Measurements from ENCODE around the gene CACNG8. TPM values are rescaled to one million over a fixed set of nuclear protein-coding genes. Genes with fewer than 3 reads are reported as not detected.

CACNG8 gene
- polyA plus RNA-seq, 1 of the 3 experiments (the other 2 are of a cell fraction) = 1.3 TPM

GRCh38 chr19:53936029-53936428 lies 26.7 kb upstream of the CACNG8 start:
- Histone ChIP-seq H3K9me3 (no peaks in the 10 kb centered on the region), H3K4me1 (ENCODE audit: control insufficient read depth in 1 of 2, insufficient read depth in 2 of 2, low read depth in 1 of 2, low read length in 1 of 2) (no peaks in the 10 kb centered on the region), H4K20me1 (ENCODE audit: insufficient read depth) (no peaks in the 10 kb centered on the region), H3K27ac (ENCODE audit: low read depth in 2 of 2, low read length in 1 of 2) (no peak overlapping the region), H3K36me3 (replicated peaks in 1 of 2; ENCODE audit: control insufficient read depth in 1 of 2, insufficient read depth in 2 of 2, low read length in 1 of 2) (peaks cover 0 to 16% of the 10 kb centered on the region in 2 experiments), H3K27me3 (ENCODE audit: insufficient read depth) (no peaks in the 10 kb centered on the region), H3K9ac (no peak overlapping the region), H3F3A (replicated peaks; ENCODE audit: insufficient read depth) (no peaks in the 10 kb centered on the region), H3K4me2 (no peak overlapping the region), H2AFZ (ENCODE audit: low read depth) (no peak overlapping the region), H3K4me3 (ENCODE audit: low read depth in 2 of 2, low read length in 1 of 2) (no peak overlapping the region), H3K79me2 (ENCODE audit: insufficient read depth) (no peaks in the 10 kb centered on the region), H3K9me2 (no peaks in the 10 kb centered on the region)
- 88% methylated on average over 7 of the region's 7 CpGs for WGBS (ENCODE audit: low lambda C conversion rate)
- POLR2A ChIA-PET = no interaction called here
- no peak for DNase-seq
- CTCF ChIA-PET = interaction anchor here (1.3 kb wide), 1 partner anchor 45 kb away, joined by 3 read pairs; no protein-coding TSS in a partner anchor
- TF ChIP-seq ELF1 (IDR thresholded peaks at IDR 0.05) (no peak), MEF2A (IDR thresholded peaks at IDR 0.05; ENCODE audit: borderline replicate concordance, low read depth) (no peak), EZH2phosphoT487 (IDR thresholded peaks at IDR 0.05; ENCODE audit: borderline replicate concordance, low read depth) (no peak), RCOR1 (IDR thresholded peaks at IDR 0.05; ENCODE audit: low read length) (no peak), RXRA (IDR thresholded peaks at IDR 0.05; ENCODE audit: borderline replicate concordance, low read depth) (no peak), GABPA (IDR thresholded peaks at IDR 0.05; ENCODE audit: low read depth) (no peak), JUND (IDR thresholded peaks at IDR 0.05) (no peak), EP300 (IDR thresholded peaks at IDR 0.05; ENCODE audit: borderline replicate concordance in 1 of 2, low read depth in 1 of 2, low read length in 1 of 2) (no peak), POLR2AphosphoS5 (IDR thresholded peaks at IDR 0.05; ENCODE audit: low read depth, low read length) (no peak), YY1 (IDR thresholded peaks at IDR 0.05; ENCODE audit: low read depth) (no peak), REST (IDR thresholded peaks at IDR 0.05; ENCODE audit: low read depth, low read length) (no peak), CHD2 (IDR thresholded peaks at IDR 0.05; ENCODE audit: low read length, partially characterized antibody) (no peak), SIN3A (IDR thresholded peaks at IDR 0.05; ENCODE audit: borderline replicate concordance, low read depth, low read length) (no peak), USF2 (IDR thresholded peaks at IDR 0.05; ENCODE audit: borderline replicate concordance, low read depth, low read length) (no peak)
- TF ChIP-seq, protein P1, sequence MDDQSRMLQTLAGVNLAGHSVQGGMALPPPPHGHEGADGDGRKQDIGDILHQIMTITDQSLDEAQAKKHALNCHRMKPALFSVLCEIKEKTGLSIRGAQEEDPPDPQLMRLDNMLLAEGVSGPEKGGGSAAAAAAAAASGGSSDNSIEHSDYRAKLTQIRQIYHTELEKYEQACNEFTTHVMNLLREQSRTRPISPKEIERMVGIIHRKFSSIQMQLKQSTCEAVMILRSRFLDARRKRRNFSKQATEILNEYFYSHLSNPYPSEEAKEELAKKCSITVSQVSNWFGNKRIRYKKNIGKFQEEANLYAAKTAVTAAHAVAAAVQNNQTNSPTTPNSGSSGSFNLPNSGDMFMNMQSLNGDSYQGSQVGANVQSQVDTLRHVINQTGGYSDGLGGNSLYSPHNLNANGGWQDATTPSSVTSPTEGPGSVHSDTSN (IDR thresholded peaks at IDR 0.05) = no peak
- TF ChIP-seq, protein P2, sequence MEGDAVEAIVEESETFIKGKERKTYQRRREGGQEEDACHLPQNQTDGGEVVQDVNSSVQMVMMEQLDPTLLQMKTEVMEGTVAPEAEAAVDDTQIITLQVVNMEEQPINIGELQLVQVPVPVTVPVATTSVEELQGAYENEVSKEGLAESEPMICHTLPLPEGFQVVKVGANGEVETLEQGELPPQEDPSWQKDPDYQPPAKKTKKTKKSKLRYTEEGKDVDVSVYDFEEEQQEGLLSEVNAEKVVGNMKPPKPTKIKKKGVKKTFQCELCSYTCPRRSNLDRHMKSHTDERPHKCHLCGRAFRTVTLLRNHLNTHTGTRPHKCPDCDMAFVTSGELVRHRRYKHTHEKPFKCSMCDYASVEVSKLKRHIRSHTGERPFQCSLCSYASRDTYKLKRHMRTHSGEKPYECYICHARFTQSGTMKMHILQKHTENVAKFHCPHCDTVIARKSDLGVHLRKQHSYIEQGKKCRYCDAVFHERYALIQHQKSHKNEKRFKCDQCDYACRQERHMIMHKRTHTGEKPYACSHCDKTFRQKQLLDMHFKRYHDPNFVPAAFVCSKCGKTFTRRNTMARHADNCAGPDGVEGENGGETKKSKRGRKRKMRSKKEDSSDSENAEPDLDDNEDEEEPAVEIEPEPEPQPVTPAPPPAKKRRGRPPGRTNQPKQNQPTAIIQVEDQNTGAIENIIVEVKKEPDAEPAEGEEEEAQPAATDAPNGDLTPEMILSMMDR (IDR thresholded peaks at IDR 0.05) = no peak
- TF ChIP-seq, protein P3, sequence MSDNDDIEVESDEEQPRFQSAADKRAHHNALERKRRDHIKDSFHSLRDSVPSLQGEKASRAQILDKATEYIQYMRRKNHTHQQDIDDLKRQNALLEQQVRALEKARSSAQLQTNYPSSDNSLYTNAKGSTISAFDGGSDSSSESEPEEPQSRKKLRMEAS (IDR thresholded peaks at IDR 0.05; ENCODE audit: low read depth) = no peak

Data from SK-N-SH (cell line).